Measurements from ENCODE around the gene PRKN. TPM values are rescaled to one million over a fixed set of nuclear protein-coding genes. Genes with fewer than 3 reads are reported as not detected.

PRKN gene
- total and polyA plus RNA-seq, 10 donors: 0.23 to 14.1 (median 7.0) TPM

GRCh38 chr6:162332365-162332764, 395.2 kb downstream of the PRKN start:
- no peaks in the 10 kb centered on the region for H3K4me1 ChIP-seq
- no peak for TF ChIP-seq POLR2A (IDR thresholded peaks at IDR 0.05)
- no peak for TF ChIP-seq POLR2AphosphoS5 (IDR thresholded peaks at IDR 0.05)
- TF ChIP-seq CTCF (IDR thresholded peaks at IDR 0.05 in 8 of 11, conservative IDR thresholded peaks at IDR 0.05 in 3 of 11): no peak
- 81 to 94% (median 91%) methylated on average over 4 of the region's 4 CpGs for WGBS, 5 donors
- H3K27ac ChIP-seq: no peak overlapping the region
- intact Hi-C loops (cut with DNase I; ENCODE audit: low total_unique reads): no loop called here
- no peaks in the 10 kb centered on the region for H3K36me3 ChIP-seq
- no peaks in the 10 kb centered on the region for H3K27me3 ChIP-seq (replicated peaks in 1 of 7)
- peaks cover 0 to 17% (median 5%) of the 10 kb centered on the region in 8 donors for H3K9me3 ChIP-seq
- no peak for DNase-seq
- H3K4me3 ChIP-seq: no peak overlapping the region

GRCh38 chr6:162331911-162332310, 395.7 kb downstream of the PRKN start:
- Histone ChIP-seq H3K9me3 (peaks cover 0 to 17% (median 5%) of the 10 kb centered on the region in 8 donors), H3K36me3 (no peaks in the 10 kb centered on the region), H3K27ac (no peak overlapping the region), H3K27me3 (replicated peaks in 1 of 7) (no peaks in the 10 kb centered on the region), H3K4me1 (no peaks in the 10 kb centered on the region), H3K4me3 (no peak overlapping the region)
- intact Hi-C loops (cut with DNase I; ENCODE audit: low total_unique reads): no loop called here
- DNase-seq: no peak
- TF ChIP-seq POLR2AphosphoS5 (IDR thresholded peaks at IDR 0.05): no peak
- no peak for TF ChIP-seq CTCF (IDR thresholded peaks at IDR 0.05 in 8 of 11, conservative IDR thresholded peaks at IDR 0.05 in 3 of 11)
- no peak for TF ChIP-seq POLR2A (IDR thresholded peaks at IDR 0.05)
- 55 to 73% (median 65%) methylated on average over 1 of the region's 1 CpG for WGBS, 5 donors

- Histone ChIP-seq H3K27me3 (replicated peaks in 1 of 7) (no peaks in the 10 kb centered on the region), H3K36me3 (no peaks in the 10 kb centered on the region), H3K4me1 (no peaks in the 10 kb centered on the region), H3K4me3 (no peak overlapping the region), H3K27ac (no peak overlapping the region), H3K9me3 (peaks cover 0 to 44% (median 24%) of the 10 kb centered on the region in 8 donors)
- WGBS, 5 donors: 83 to 92% (median 89%) methylated on average over 4 of the region's 4 CpGs
- no peak for TF ChIP-seq POLR2AphosphoS5 (IDR thresholded peaks at IDR 0.05)
- intact Hi-C loops (cut with DNase I; ENCODE audit: low total_unique reads): no loop called here
- no peak for DNase-seq
Measured at GRCh38 chr6:162325826-162326225, 401.7 kb downstream of the PRKN start.

- DNase-seq: no peak
- intact Hi-C loops (cut with DNase I; ENCODE audit: low total_unique reads): no loop called here
- no peak overlapping the region for H3K27ac ChIP-seq
- no peaks in the 10 kb centered on the region for H3K36me3 ChIP-seq
- H3K4me3 ChIP-seq: no peak overlapping the region
- no peaks in the 10 kb centered on the region for H3K4me1 ChIP-seq
- no peak for TF ChIP-seq CTCF (IDR thresholded peaks at IDR 0.05 in 8 of 11, conservative IDR thresholded peaks at IDR 0.05 in 3 of 11)
- no peak for TF ChIP-seq POLR2A (IDR thresholded peaks at IDR 0.05)
- TF ChIP-seq POLR2AphosphoS5 (IDR thresholded peaks at IDR 0.05): no peak
- H3K9me3 ChIP-seq: peaks cover 0 to 48% (median 26%) of the 10 kb centered on the region in 8 donors
- no peaks in the 10 kb centered on the region for H3K27me3 ChIP-seq (replicated peaks in 1 of 7)
- 72 to 88% (median 78%) methylated on average over 4 of the region's 4 CpGs for WGBS, 5 donors
Measured at GRCh38 chr6:162325051-162325450, 402.5 kb downstream of the PRKN start.

GRCh38 chr6:162315291-162315690, 412.3 kb downstream of the PRKN start:
- H3K4me1 ChIP-seq: no peaks in the 10 kb centered on the region
- H3K9me3 ChIP-seq: peaks cover 0 to 3% (median 0%) of the 10 kb centered on the region in 8 donors
- no peak for TF ChIP-seq CTCF (IDR thresholded peaks at IDR 0.05 in 8 of 11, conservative IDR thresholded peaks at IDR 0.05 in 3 of 11)
- TF ChIP-seq POLR2AphosphoS5 (IDR thresholded peaks at IDR 0.05): no peak
- TF ChIP-seq POLR2A (IDR thresholded peaks at IDR 0.05): no peak
- H3K4me3 ChIP-seq: no peak overlapping the region
- no peak overlapping the region for H3K27ac ChIP-seq
- no peak for DNase-seq
- H3K36me3 ChIP-seq: no peaks in the 10 kb centered on the region
- intact Hi-C loops (cut with DNase I; ENCODE audit: low total_unique reads): no loop called here
- 73 to 77% (median 76%) methylated on average over 3 of the region's 3 CpGs for WGBS, 5 donors
- H3K27me3 ChIP-seq (replicated peaks in 1 of 7): no peaks in the 10 kb centered on the region
